ENCODE data around the gene DGKI. TPM values are rescaled to one million over a fixed set of nuclear protein-coding genes. Genes with fewer than 3 reads are reported as not detected.

The DGKI gene
- total RNA-seq, 1 donor from 2014 or later: 5.5 TPM

DNA sequence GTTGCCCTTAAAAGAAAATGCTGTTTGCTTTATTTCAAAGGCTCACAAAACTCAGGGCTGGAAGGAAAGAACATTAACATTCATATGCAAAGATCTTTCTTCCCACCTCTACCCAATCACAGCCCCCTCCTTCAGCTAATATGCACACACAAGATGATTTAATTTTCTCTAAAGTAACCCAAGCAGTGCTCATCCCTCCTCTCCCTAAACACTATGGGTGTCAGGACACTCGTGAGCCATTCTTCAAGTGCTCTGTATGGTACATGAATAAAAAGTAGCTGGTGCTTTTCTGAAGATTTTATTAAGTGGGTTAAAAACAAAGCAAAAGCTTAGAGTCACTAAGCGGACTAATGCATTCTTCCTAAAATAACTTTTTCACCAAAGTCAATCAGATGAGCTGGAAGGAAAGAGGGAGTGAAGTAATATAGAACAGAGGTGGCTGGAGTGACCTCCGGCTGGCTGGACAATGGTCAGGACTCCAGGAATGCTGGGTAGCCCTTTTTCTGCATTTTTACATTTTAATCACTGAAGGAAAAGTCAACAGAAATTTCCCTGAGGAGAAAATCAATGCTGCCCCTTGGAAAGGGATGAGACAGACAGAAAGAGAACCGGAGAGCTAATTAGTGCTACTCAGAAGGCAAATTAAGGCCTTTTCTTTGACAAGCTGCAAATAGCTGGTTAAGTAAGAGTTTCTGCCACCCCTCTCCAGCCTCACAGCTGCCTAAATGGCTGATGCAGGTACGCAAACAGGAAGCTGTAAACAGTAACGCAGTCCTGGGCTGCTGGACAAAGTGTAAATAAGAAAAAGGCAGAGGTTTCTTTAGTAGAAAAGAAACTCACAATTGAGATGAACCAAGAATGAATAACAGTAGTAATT lies 6.6 kb downstream of the DGKI start:
- peak overlapping the region; percentile 36 for H2AFZ ChIP-seq (replicated peaks)
- Mint-ChIP-seq H3K9me3 (no peaks in the 10 kb centered on the region), H3K36me3 (no peaks in the 10 kb centered on the region), H3K4me1 (peaks cover 27% of the 10 kb centered on the region), H3K27me3 (ENCODE audit: insufficient read depth, low read depth) (peaks cover 12% of the 10 kb centered on the region), H3K27ac (peak overlapping the region; percentile 55), H3K4me3 (no peak overlapping the region)
- DNase-seq (ENCODE audit: low spot score): peak; percentile 67
- H3K27me3 ChIP-seq: peaks cover 12% of the 10 kb centered on the region
- H3K4me1 ChIP-seq: peaks cover 35% of the 10 kb centered on the region
- peaks cover 34% of the 10 kb centered on the region for H3F3A ChIP-seq (ENCODE audit: low read depth)
- H4K20me1 ChIP-seq (ENCODE audit: low read depth): no peaks in the 10 kb centered on the region
- no peak for TF ChIP-seq EZH2phosphoT487 (IDR thresholded peaks at IDR 0.05)
- no peak for TF ChIP-seq EZH2 (IDR thresholded peaks at IDR 0.05)
- TF ChIP-seq, protein P1, sequence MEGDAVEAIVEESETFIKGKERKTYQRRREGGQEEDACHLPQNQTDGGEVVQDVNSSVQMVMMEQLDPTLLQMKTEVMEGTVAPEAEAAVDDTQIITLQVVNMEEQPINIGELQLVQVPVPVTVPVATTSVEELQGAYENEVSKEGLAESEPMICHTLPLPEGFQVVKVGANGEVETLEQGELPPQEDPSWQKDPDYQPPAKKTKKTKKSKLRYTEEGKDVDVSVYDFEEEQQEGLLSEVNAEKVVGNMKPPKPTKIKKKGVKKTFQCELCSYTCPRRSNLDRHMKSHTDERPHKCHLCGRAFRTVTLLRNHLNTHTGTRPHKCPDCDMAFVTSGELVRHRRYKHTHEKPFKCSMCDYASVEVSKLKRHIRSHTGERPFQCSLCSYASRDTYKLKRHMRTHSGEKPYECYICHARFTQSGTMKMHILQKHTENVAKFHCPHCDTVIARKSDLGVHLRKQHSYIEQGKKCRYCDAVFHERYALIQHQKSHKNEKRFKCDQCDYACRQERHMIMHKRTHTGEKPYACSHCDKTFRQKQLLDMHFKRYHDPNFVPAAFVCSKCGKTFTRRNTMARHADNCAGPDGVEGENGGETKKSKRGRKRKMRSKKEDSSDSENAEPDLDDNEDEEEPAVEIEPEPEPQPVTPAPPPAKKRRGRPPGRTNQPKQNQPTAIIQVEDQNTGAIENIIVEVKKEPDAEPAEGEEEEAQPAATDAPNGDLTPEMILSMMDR (IDR thresholded peaks at IDR 0.05): no peak
- peak overlapping the region; percentile 79 for H3K27ac ChIP-seq
- H3K9me3 ChIP-seq (ENCODE audit: low read depth): no peaks in the 10 kb centered on the region
- peak overlapping the region; percentile 5 for H3K4me3 ChIP-seq
- no peaks in the 10 kb centered on the region for H3K36me3 ChIP-seq
- no peak overlapping the region for H3K9ac ChIP-seq
- peak overlapping the region; percentile 73 for H3K4me2 ChIP-seq
- H3K79me2 ChIP-seq (ENCODE audit: low read depth): no peaks in the 10 kb centered on the region

DNA sequence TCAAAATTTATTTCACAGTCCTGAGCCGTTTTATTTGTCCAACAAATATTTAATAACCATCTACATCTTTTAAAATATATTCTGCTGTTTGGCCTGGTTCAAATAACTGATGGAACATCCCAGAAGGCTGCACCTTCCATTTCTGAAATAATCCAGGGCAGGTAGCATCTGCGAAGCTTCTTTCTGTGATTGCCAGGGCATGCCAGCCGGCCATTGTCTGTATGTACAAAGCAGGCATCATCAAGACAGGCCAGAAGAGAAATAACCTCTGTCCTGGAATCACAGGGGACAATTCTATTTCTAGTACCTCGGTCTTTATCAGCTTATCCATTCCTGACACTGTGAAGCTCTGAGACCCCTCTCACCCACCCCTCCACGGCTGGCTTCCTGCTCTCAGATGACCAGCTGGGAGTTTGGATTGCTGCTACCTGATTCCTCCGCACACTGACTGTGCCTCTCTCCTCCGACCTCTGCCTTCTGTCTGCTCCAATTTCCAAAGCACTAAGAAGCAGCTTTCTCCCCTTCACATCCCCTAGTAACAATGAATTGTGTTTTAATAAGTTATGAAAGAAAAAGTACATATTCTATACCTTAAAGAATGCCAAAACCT lies 8.0 kb downstream of the DGKI start:
- Mint-ChIP-seq H3K27ac (no peak overlapping the region), H3K27me3 (ENCODE audit: insufficient read depth, low read depth) (peaks cover 3% of the 10 kb centered on the region), H3K9me3 (no peaks in the 10 kb centered on the region), H3K4me1 (peaks cover 19% of the 10 kb centered on the region), H3K36me3 (no peaks in the 10 kb centered on the region), H3K4me3 (no peak overlapping the region)
- no peaks in the 10 kb centered on the region for H4K20me1 ChIP-seq (ENCODE audit: low read depth)
- no peaks in the 10 kb centered on the region for H3K79me2 ChIP-seq (ENCODE audit: low read depth)
- H3K36me3 ChIP-seq: no peaks in the 10 kb centered on the region
- no peak overlapping the region for H2AFZ ChIP-seq (replicated peaks)
- no peak overlapping the region for H3K9ac ChIP-seq
- peak; percentile 55 for DNase-seq (ENCODE audit: low spot score)
- H3K4me3 ChIP-seq: peak overlapping the region; percentile 5
- peaks cover 35% of the 10 kb centered on the region for H3K4me1 ChIP-seq
- H3K4me2 ChIP-seq: peak overlapping the region; percentile 73
- peaks cover 34% of the 10 kb centered on the region for H3F3A ChIP-seq (ENCODE audit: low read depth)
- peak overlapping the region; percentile 17 for H3K27ac ChIP-seq
- no peak for TF ChIP-seq EZH2 (IDR thresholded peaks at IDR 0.05)
- TF ChIP-seq EZH2phosphoT487 (IDR thresholded peaks at IDR 0.05): no peak
- TF ChIP-seq, protein P1 (IDR thresholded peaks at IDR 0.05): no peak
- no peaks in the 10 kb centered on the region for H3K9me3 ChIP-seq (ENCODE audit: low read depth)
- H3K27me3 ChIP-seq: no peaks in the 10 kb centered on the region

DNA sequence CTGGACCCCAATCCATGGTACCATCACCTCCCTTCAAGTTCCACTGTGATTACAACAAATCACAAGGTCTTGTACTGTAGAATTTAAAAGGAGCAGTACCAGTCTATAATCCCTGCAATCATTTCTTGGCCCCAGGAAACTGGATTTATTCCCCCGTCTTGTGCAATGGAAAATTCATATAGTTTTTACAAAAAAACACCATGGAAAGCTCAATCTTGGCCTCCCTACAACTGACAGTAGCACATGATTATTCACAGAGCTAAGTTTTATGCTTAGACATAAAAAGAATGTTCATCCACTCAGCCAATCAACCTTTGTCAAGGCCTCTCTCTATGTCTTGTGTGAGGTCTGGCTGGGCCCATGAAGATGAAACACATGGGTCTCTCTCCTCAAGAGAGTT lies 10.2 kb downstream of the DGKI start:
- Mint-ChIP-seq H3K27ac (no peak overlapping the region), H3K4me3 (no peak overlapping the region), H3K36me3 (peaks cover 3% of the 10 kb centered on the region), H3K4me1 (peaks cover 19% of the 10 kb centered on the region), H3K27me3 (ENCODE audit: insufficient read depth, low read depth) (peaks cover 2% of the 10 kb centered on the region), H3K9me3 (peaks cover 12% of the 10 kb centered on the region)
- Histone ChIP-seq H3F3A (ENCODE audit: low read depth) (peaks cover 32% of the 10 kb centered on the region), H2AFZ (replicated peaks) (no peak overlapping the region), H3K27ac (no peak overlapping the region), H3K4me3 (no peak overlapping the region), H3K4me2 (no peak overlapping the region), H3K9me3 (ENCODE audit: low read depth) (peaks cover 12% of the 10 kb centered on the region), H3K4me1 (peaks cover 32% of the 10 kb centered on the region), H3K36me3 (no peaks in the 10 kb centered on the region), H3K27me3 (no peaks in the 10 kb centered on the region), H3K79me2 (ENCODE audit: low read depth) (no peaks in the 10 kb centered on the region), H3K9ac (no peak overlapping the region), H4K20me1 (ENCODE audit: low read depth) (no peaks in the 10 kb centered on the region)
- no peak for TF ChIP-seq EZH2 (IDR thresholded peaks at IDR 0.05)
- TF ChIP-seq EZH2phosphoT487 (IDR thresholded peaks at IDR 0.05): no peak
- TF ChIP-seq, protein P1 (IDR thresholded peaks at IDR 0.05): no peak
- no peak for DNase-seq (ENCODE audit: low spot score)

Data from neural progenitor cell (in vitro differentiated cells).